K562 (cell line): ENCODE measurements around the gene SPEM1. TPM values are rescaled to one million over a fixed set of nuclear protein-coding genes. Genes with fewer than 3 reads are reported as not detected.

Experiments used
- ATF1 ChIP-seq, 2 experiments: fragments of 450-650 bp in 1 of 2; IDR thresholded peaks; 2 replicates each; pipeline ENCODE4 v1.6.1; 2016; ENCODE audit warnings: missing compliant biosample characterization in 1 of 2, missing genetic modification characterization in 1 of 2
- ATF2 ChIP-seq: sonication (generic); formaldehyde crosslinking; IDR thresholded peaks from 2 replicates; pipeline ENCODE4 v1.8.1; 2022; ENCODE audit warnings: missing genetic modification reagents
- CCNT2 ChIP-seq: IDR thresholded peaks from 2 replicates; pipeline ENCODE4 v1.6.1; 2011; ENCODE audit warnings: borderline replicate concordance, low read depth, mild to moderate bottlenecking, moderate library complexity, mixed read lengths, low read length; ENCODE audit not compliant: insufficient read length; ENCODE audit errors: extremely low read depth
- DIDO1 ChIP-seq: fragments of 450-650 bp; IDR thresholded peaks from 2 replicates; pipeline ENCODE4 v1.6.1; 2016; ENCODE audit warnings: low read depth, missing biosample characterization, missing genetic modification characterization
- FOXK1 ChIP-seq: sonication (generic); formaldehyde crosslinking; IDR thresholded peaks from 2 replicates; pipeline ENCODE4 v1.8.0; 2022; ENCODE audit warnings: missing genetic modification reagents, mild to moderate bottlenecking, borderline replicate concordance
- HDAC6 ChIP-seq: IDR thresholded peaks from 2 replicates; pipeline ENCODE4 v1.6.1; 2012; ENCODE audit warnings: low read depth, mild to moderate bottlenecking, control low read depth, inconsistent platforms, low read length, moderate library complexity
- HMG20A ChIP-seq: fragments of 450-650 bp; formaldehyde crosslinking; conservative IDR thresholded peaks from 2 replicates; pipeline ENCODE4 v1.4.0; 2020; ENCODE audit warnings: mild to moderate bottlenecking, mixed read lengths
- KLF1 ChIP-seq: fragments of 450-650 bp; IDR thresholded peaks from 2 replicates; pipeline ENCODE4 v1.6.1; 2016; ENCODE audit warnings: missing genetic modification characterization, missing compliant biosample characterization
- LARP7 ChIP-seq: fragments of 450-650 bp; IDR thresholded peaks from 2 replicates; pipeline ENCODE4 v1.6.1; 2016
- MAZ ChIP-seq, 2 experiments: fragments of 450-650 bp in 1 of 2; sonication (generic) in 1 of 2; formaldehyde crosslinking; IDR thresholded peaks in 1 of 2; conservative IDR thresholded peaks in 1 of 2; 2 replicates each; pipeline versions ENCODE4 v1.4.0 to v1.5.0; 2020; ENCODE audit warnings: mild to moderate bottlenecking in 1 of 2, missing genetic modification reagents in 1 of 2
- MTA3 ChIP-seq: fragments of 450-650 bp; formaldehyde crosslinking; IDR thresholded peaks from 2 replicates; pipeline ENCODE4 v1.6.1; 2017; ENCODE audit warnings: mild to moderate bottlenecking, borderline replicate concordance
- NR3C1 ChIP-seq: sonication (generic); formaldehyde crosslinking; IDR thresholded peaks from 2 replicates; pipeline ENCODE4 v1.8.1; 2022; ENCODE audit warnings: missing genetic modification reagents
- PRMT5 ChIP-seq: sonication (generic); formaldehyde crosslinking; IDR thresholded peaks from 2 replicates; pipeline ENCODE4 v1.5.0; 2020; ENCODE audit warnings: missing genetic modification reagents
- PYGO2 ChIP-seq: fragments of 450-650 bp; IDR thresholded peaks from 2 replicates; pipeline ENCODE4 v1.6.1; 2016; ENCODE audit warnings: mild to moderate bottlenecking, missing genetic modification characterization, moderate library complexity, missing compliant biosample characterization
- SAFB2 ChIP-seq: fragments of 200-400 bp; formaldehyde crosslinking; IDR thresholded peaks from 2 replicates; pipeline ENCODE4 v1.6.1; 2018; ENCODE audit warnings: borderline replicate concordance, low read length, low read depth, moderate library complexity; ENCODE audit not compliant: severe bottlenecking
- TSC22D4 ChIP-seq: fragments of 450-650 bp; IDR thresholded peaks from 2 replicates; pipeline ENCODE4 v1.6.1; 2016; ENCODE audit warnings: missing genetic modification characterization, missing biosample characterization, control low read depth
- ZBTB5 ChIP-seq: fragments of 450-650 bp; IDR thresholded peaks from 2 replicates; pipeline ENCODE4 v1.6.1; 2017; ENCODE audit warnings: antibody characterized with exemption
- ZNF146 ChIP-seq: IDR thresholded peaks from one replicate; pipeline ENCODE4 v1.6.1; 2018; ENCODE audit warnings: missing compliant biosample characterization; ENCODE audit not compliant: unreplicated experiment
- ZNF212 ChIP-seq: fragments of 450-650 bp; formaldehyde crosslinking; IDR thresholded peaks from 2 replicates; pipeline ENCODE4 v1.4.0; 2020; ENCODE audit warnings: mild to moderate bottlenecking
- polyA plus RNA-seq, 8 experiments: library from polyadenylated mRNA; depleted of rRNA in 4 of 8; stranded (reverse) in 5 of 8; unstranded in 3 of 8; fragments of >200 nt; fragmentation: Nextera tagmentation in 2 of 8; fragmentation: Illumina TruSeq in 1 of 8; extraction: Ambion mirVana in 2 of 8; extraction: Trizol in 1 of 8; gene quantifications; 2 replicates each; pipeline versions ENCODE4 v1.2.1 to v1.2.3, GENCODE V29; 2011 to 2014; ENCODE audit warnings: inconsistent platforms in 1 of 8, missing spikeins in 1 of 8
- total RNA-seq, 7 experiments: library from RNA; depleted of rRNA in 6 of 7; stranded (reverse); fragments of >200 nt in 6 of 7; fragmentation: Illumina TruSeq in 2 of 7; extraction: Trizol in 2 of 7; gene quantifications; 2 replicates each; pipeline versions ENCODE4 v1.2.1 to v1.2.3, GENCODE V29; 2011 to 2021; ENCODE audit warnings: low replicate concordance in 1 of 7
- TF ChIP-seq, protein P1 (sequence below): sonication (generic); formaldehyde crosslinking; IDR thresholded peaks from 2 replicates; pipeline ENCODE4 v1.9.0; 2022; ENCODE audit warnings: mild to moderate bottlenecking, missing genetic modification reagents
- TF ChIP-seq, protein P2 (sequence below), 2 experiments: IDR thresholded peaks in 1 of 2; conservative IDR thresholded peaks in 1 of 2; 2 replicates each; pipeline ENCODE4 v1.6.1; 2016; ENCODE audit warnings: low read depth in 2 of 2, mild to moderate bottlenecking in 1 of 2, missing compliant biosample characterization in 1 of 2, missing genetic modification characterization in 1 of 2, moderate library complexity in 1 of 2

The SPEM1 gene
- total and polyA plus RNA-seq, 9 of the 15 experiments (the other 6 are each of a cell fraction or from before 2014, with no cell fraction given): not detected

DNA sequence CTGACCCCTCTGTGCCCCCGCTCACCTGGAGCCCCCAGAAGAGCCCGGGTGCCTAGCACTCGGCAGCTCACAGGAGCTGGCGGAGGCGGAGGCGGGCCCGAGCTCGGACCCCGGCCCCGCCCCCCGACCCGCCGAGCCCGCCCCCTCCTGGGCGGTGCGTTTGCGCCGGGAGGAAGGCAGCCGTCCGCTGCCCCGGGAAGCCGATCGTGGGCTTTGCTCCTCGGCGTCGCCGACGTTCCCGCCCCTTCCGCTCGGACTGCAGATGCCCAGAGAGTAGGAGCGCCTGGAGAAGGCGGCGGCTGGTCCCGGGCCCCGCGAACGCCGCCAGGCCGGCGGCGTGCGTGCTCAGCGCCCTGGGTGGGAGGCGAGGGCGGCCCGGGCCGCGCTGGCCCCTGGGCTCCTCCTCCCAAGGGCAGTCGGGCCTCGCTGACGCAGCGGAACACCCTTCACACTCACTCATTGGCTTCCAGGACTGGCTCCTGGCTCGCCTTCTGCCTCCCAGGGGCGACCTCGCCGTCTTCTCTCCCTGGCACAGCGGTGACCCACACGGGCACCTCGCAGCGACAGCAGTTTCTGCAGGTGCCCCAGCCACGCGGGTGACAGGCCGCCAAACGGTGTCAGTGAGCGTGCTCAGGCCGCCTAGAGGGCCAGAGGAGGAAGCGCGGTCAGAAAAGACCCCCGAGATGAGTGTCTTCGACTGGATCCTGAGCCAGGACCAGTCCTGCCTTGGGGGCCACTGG is 25.5 kb upstream of the SPEM1 start, which contains the start of gene PLSCR3 (continued):
- no peak for TF ChIP-seq ZBTB5
- no peak for TF ChIP-seq ATF2 (CRISPR knock-in tag)
- peak; percentile 74 for TF ChIP-seq MTA3
- no peak for TF ChIP-seq LARP7
- no peak for TF ChIP-seq DIDO1 (tag)
- TF ChIP-seq CCNT2: peak; percentile 53
- TF ChIP-seq, protein P1, sequence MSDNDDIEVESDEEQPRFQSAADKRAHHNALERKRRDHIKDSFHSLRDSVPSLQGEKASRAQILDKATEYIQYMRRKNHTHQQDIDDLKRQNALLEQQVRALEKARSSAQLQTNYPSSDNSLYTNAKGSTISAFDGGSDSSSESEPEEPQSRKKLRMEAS (CRISPR knock-in tag): peak; percentile 90
- TF ChIP-seq PYGO2 (tag): no peak
- no peak for TF ChIP-seq KLF1 (tag)
- no peak for TF ChIP-seq ZNF146 (CRISPR knock-in tag)
- TF ChIP-seq HMG20A: no peak
- TF ChIP-seq HDAC6: no peak
- peak; percentile 29 to 38; a peak in 1 of 4 replicates for TF ChIP-seq MAZ (CRISPR knock-in tag; conservative IDR thresholded peaks at IDR 0.05 in 1 of 2, IDR thresholded peaks at IDR 0.05 in 1 of 2)
- TF ChIP-seq FOXK1 (CRISPR knock-in tag): no peak
- no peak for TF ChIP-seq TSC22D4 (tag)
- TF ChIP-seq SAFB2: no peak
- no peak for TF ChIP-seq ATF1 (CRISPR knock-in tag; IDR thresholded peaks at IDR 0.05)
- TF ChIP-seq ATF1 (tag; IDR thresholded peaks at IDR 0.05): peak; percentile 50
- TF ChIP-seq ZNF212 (CRISPR knock-in tag): no peak
- TF ChIP-seq NR3C1: 0 out of 2 replicates have a peak, but pooled peaks have one; percentile 46
- no peak for TF ChIP-seq PRMT5 (CRISPR knock-in tag)
- TF ChIP-seq, protein P2, sequence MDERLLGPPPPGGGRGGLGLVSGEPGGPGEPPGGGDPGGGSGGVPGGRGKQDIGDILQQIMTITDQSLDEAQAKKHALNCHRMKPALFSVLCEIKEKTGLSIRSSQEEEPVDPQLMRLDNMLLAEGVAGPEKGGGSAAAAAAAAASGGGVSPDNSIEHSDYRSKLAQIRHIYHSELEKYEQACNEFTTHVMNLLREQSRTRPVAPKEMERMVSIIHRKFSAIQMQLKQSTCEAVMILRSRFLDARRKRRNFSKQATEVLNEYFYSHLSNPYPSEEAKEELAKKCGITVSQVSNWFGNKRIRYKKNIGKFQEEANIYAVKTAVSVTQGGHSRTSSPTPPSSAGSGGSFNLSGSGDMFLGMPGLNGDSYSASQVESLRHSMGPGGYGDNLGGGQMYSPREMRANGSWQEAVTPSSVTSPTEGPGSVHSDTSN (CRISPR knock-in tag; IDR thresholded peaks at IDR 0.05; ENCODE audit: low read depth): no peak
- TF ChIP-seq, protein P2 (tag; conservative IDR thresholded peaks at IDR 0.05; ENCODE audit: low read depth): no peak
